K562 (cell line): ENCODE results near the gene PCED1B. TPM values are rescaled to one million over a fixed set of nuclear protein-coding genes. Genes with fewer than 3 reads are reported as not detected.

ENCODE experiments used
- ATAC-seq: fragments of 200-7000 bp; cut with Tn5 transposase; 3 replicates; pipeline ENCODE4 v1.9.1; 2020; ENCODE audit warnings: moderate library complexity
- BruUV-seq: library from RNA; stranded (reverse); fragments of 400-500 nt; replicated peaks from 2 replicates; lab custom pipeline; 2021; lab: Mats Ljungman, UMichigan
- CTCF ChIA-PET: fragments of 300-600 bp; formaldehyde crosslinking; extraction: SDS; loops from one replicate; lab custom pipeline; 2021; ENCODE audit warnings: low intra/inter-chr PET ratio; lab: Yijun Ruan, JAX
- POLR2A ChIA-PET: fragments of 300-600, 350-650 bp; sonication (Branson Sonifier 250); formaldehyde crosslinking; extraction: SDS; loops from one replicate; lab custom pipeline; 2021; ENCODE audit warnings: antibody characterized with exemption, inconsistent platforms; lab: Yijun Ruan, JAX
- DNase-seq, 4 experiments: peaks; one replicate each; pipeline versions ENCODE4 v3.0.0 to v3.0.0-alpha.2; 2011 to 2018; ENCODE audit warnings: low spot score in 3 of 4, mixed read lengths in 3 of 4; ENCODE audit errors: extremely low read depth in 1 of 4
- FAIRE-seq: peaks from 2 replicates; lab custom pipeline; 2011; peaks lifted over from hg19 to GRCh38; lab: Jason Lieb, UNC
- H2AFZ ChIP-seq: 2 replicates; pipeline ENCODE4 v1.6.0; 2011; ENCODE audit warnings: low read depth, low read length, control low read depth, inconsistent platforms
- H3K27ac ChIP-seq: fragments of 200-600 bp; 3 replicates; pipeline ENCODE4 v1.8.0; 2011; ENCODE audit warnings: low read depth, mild to moderate bottlenecking, control low read depth, inconsistent platforms, low read length, moderate library complexity, mixed read lengths; ENCODE audit errors: extremely low read depth
- H3K27me3 ChIP-seq, 2 experiments: fragments of 300-600 bp in 1 of 2; 2 replicates in 1 of 2; 3 replicates in 1 of 2; pipeline versions ENCODE4 v1.6.0 to v1.8.0; 2011; ENCODE audit warnings: inconsistent platforms in 2 of 2, low read length in 2 of 2, mild to moderate bottlenecking in 1 of 2, mixed read lengths in 1 of 2, moderate library complexity in 1 of 2; ENCODE audit not compliant: control insufficient read depth in 2 of 2, insufficient read depth in 2 of 2
- H3K36me3 ChIP-seq: fragments of 300-600 bp; 3 replicates; pipeline ENCODE4 v1.8.0; 2011; ENCODE audit warnings: mild to moderate bottlenecking, low read length, inconsistent platforms; ENCODE audit not compliant: control insufficient read depth, insufficient read depth
- H3K4me1 ChIP-seq, 2 experiments: fragments of 200-600 bp in 1 of 2; replicated peaks in 1 of 2; 2 replicates in 1 of 2; 3 replicates in 1 of 2; pipeline versions ENCODE4 v1.5.1 to v1.8.0; 2011; ENCODE audit warnings: inconsistent platforms in 2 of 2, low read length in 2 of 2, mild to moderate bottlenecking in 1 of 2, mixed read lengths in 1 of 2, moderate library complexity in 1 of 2; ENCODE audit not compliant: control insufficient read depth in 2 of 2, insufficient read depth in 2 of 2
- H3K4me2 ChIP-seq: 2 replicates; pipeline ENCODE4 v1.6.1; 2011; ENCODE audit warnings: low read length, control low read depth, inconsistent platforms, mixed read lengths; ENCODE audit not compliant: insufficient read depth
- H3K4me3 ChIP-seq: fragments of 200-600 bp; sonication (generic), shearing (Covaris generic); 2 replicates; pipeline ENCODE4 v1.5.1; 2016; ENCODE audit warnings: control low read depth, inconsistent platforms
- H3K79me2 ChIP-seq: fragments of 200-600 bp; 3 replicates; pipeline ENCODE4 v1.8.0; 2011; ENCODE audit warnings: low read length, inconsistent platforms; ENCODE audit not compliant: control insufficient read depth, insufficient read depth
- H3K9ac ChIP-seq, 2 experiments: 2 replicates each; pipeline versions ENCODE4 v1.6.0 to v1.6.1; 2011; ENCODE audit warnings: low read depth in 2 of 2, low read length in 2 of 2, control low read depth in 1 of 2, inconsistent platforms in 1 of 2, mild to moderate bottlenecking in 1 of 2, mixed read lengths in 1 of 2; ENCODE audit not compliant: insufficient read depth in 1 of 2
- H3K9me1 ChIP-seq: one replicate; pipeline ENCODE4 v1.6.0; 2011; ENCODE audit warnings: inconsistent platforms, mild to moderate bottlenecking, low read length, moderate library complexity; ENCODE audit not compliant: control insufficient read depth, insufficient read depth
- H3K9me3 ChIP-seq: replicated peaks from 2 replicates; pipeline ENCODE4 v1.5.1; 2011; ENCODE audit warnings: low read depth, low read length, inconsistent platforms; ENCODE audit not compliant: control insufficient read depth, insufficient read depth
- H4K20me1 ChIP-seq: replicated peaks from 2 replicates; pipeline ENCODE4 v1.6.1; 2011; ENCODE audit warnings: low read length, inconsistent platforms, mixed read lengths; ENCODE audit not compliant: control insufficient read depth, insufficient read depth
- ARNT ChIP-seq, 2 experiments: fragments of 450-650 bp; IDR thresholded peaks; 2 replicates each; pipeline ENCODE4 v1.6.1; 2016; ENCODE audit warnings: mild to moderate bottlenecking in 1 of 2
- BACH1 ChIP-seq: fragments of 200-800 bp; sonication (Bioruptor generic); IDR thresholded peaks from 2 replicates; pipeline ENCODE4 v1.6.1; 2016; ENCODE audit warnings: missing genetic modification characterization, missing compliant biosample characterization
- CTBP1 ChIP-seq: fragments of 450-650 bp; IDR thresholded peaks from 2 replicates; pipeline ENCODE4 v1.6.1; 2016; ENCODE audit warnings: borderline replicate concordance
- EGR1 ChIP-seq: fragments of 450-650 bp; conservative IDR thresholded peaks from 2 replicates; pipeline ENCODE4 v1.6.1; 2017; ENCODE audit warnings: mild to moderate bottlenecking
- ILK ChIP-seq: fragments of 450-650 bp; IDR thresholded peaks from 2 replicates; pipeline ENCODE4 v1.6.1; 2016; ENCODE audit warnings: missing genetic modification characterization, low read depth, mild to moderate bottlenecking, missing compliant biosample characterization, moderate library complexity, borderline replicate concordance
- KLF1 ChIP-seq: fragments of 450-650 bp; IDR thresholded peaks from 2 replicates; pipeline ENCODE4 v1.6.1; 2016; ENCODE audit warnings: missing genetic modification characterization, missing compliant biosample characterization
- MBD2 ChIP-seq: sonication (generic); IDR thresholded peaks from 2 replicates; pipeline ENCODE4 v1.6.1; 2016; ENCODE audit warnings: low read depth, borderline replicate concordance
- MIER1 ChIP-seq: fragments of 450-650 bp; IDR thresholded peaks from 2 replicates; pipeline ENCODE4 v1.6.1; 2016; ENCODE audit warnings: antibody characterized with exemption, mild to moderate bottlenecking, low read depth
- MTA2 ChIP-seq: fragments of 450-650 bp; IDR thresholded peaks from 2 replicates; pipeline ENCODE4 v1.6.1; 2016; ENCODE audit warnings: low read depth
- NFE2 ChIP-seq: IDR thresholded peaks from 2 replicates; pipeline ENCODE4 v1.6.1; 2014; ENCODE audit warnings: antibody characterized with exemption, low read depth
- NFRKB ChIP-seq: fragments of 450-650 bp; IDR thresholded peaks from 2 replicates; pipeline ENCODE4 v1.6.1; 2016; ENCODE audit warnings: low read depth
- POLR2AphosphoS5 ChIP-seq: IDR thresholded peaks from 2 replicates; pipeline ENCODE4 v1.6.1; 2011; ENCODE audit warnings: mild to moderate bottlenecking, low read depth, low read length, moderate library complexity; ENCODE audit not compliant: control insufficient read depth, insufficient read depth
- RCOR1 ChIP-seq, 2 experiments: IDR thresholded peaks; 2 replicates each; pipeline ENCODE4 v1.6.1; 2012; ENCODE audit warnings: low read depth in 2 of 2, low read length in 2 of 2, borderline replicate concordance in 1 of 2, improper control_type of control experiment in 1 of 2
- SNIP1 ChIP-seq: fragments of 450-650 bp; IDR thresholded peaks from 2 replicates; pipeline ENCODE4 v1.7.1; 2017; ENCODE audit warnings: low read depth, mild to moderate bottlenecking
- SOX6 ChIP-seq: fragments of 450-650 bp; IDR thresholded peaks from 2 replicates; pipeline ENCODE4 v1.6.1; 2014; ENCODE audit warnings: mild to moderate bottlenecking
- TAF1 ChIP-seq: IDR thresholded peaks from 2 replicates; pipeline ENCODE4 v1.6.1; 2011; ENCODE audit warnings: mild to moderate bottlenecking, low read length, moderate library complexity; ENCODE audit not compliant: insufficient read depth, control insufficient read depth, severe bottlenecking; ENCODE audit errors: extremely low read depth
- TBL1XR1 ChIP-seq, 2 experiments: IDR thresholded peaks; 2 replicates each; pipeline ENCODE4 v1.6.1; 2012; ENCODE audit warnings: improper control_type of control experiment in 2 of 2, low read length in 2 of 2, mild to moderate bottlenecking in 1 of 2
- ZKSCAN8 ChIP-seq: fragments of 200-800 bp; sonication (Bioruptor generic); IDR thresholded peaks from 2 replicates; pipeline ENCODE4 v1.6.1; 2016; ENCODE audit warnings: missing genetic modification characterization, missing compliant biosample characterization
- ZNF12 ChIP-seq: sonication (generic); formaldehyde crosslinking; IDR thresholded peaks from 2 replicates; pipeline ENCODE4 v1.4.0; 2020; ENCODE audit warnings: mild to moderate bottlenecking, missing genetic modification reagents
- ZNF644 ChIP-seq: fragments of 200-800 bp; sonication (Bioruptor generic); IDR thresholded peaks from 2 replicates; pipeline ENCODE4 v1.6.1; 2016; ENCODE audit warnings: low read depth, missing genetic modification characterization, missing compliant biosample characterization
- ZNF766 ChIP-seq: fragments of 200-800 bp; sonication (Bioruptor generic); conservative IDR thresholded peaks from 2 replicates; pipeline ENCODE4 v1.6.1; 2016; ENCODE audit warnings: missing genetic modification characterization, missing compliant biosample characterization
- WGBS: fragments of 100-300 bp; shearing (Covaris generic); methylation state at CpG from one replicate; pipeline ENCODE4 v1.1.6; 2016; ENCODE audit warnings: low coverage, mixed read lengths; ENCODE audit not compliant: insufficient coverage; ENCODE audit errors: missing lambda C conversion rate; 5-methylcytosine and 5-hydroxymethylcytosine counted together
- in situ Hi-C: fragments of 300-500 bp; cut with MboI; formaldehyde crosslinking; loops from 4 replicates; pipeline ENCODE4 v1.15.0; 2018; ENCODE audit warnings: inconsistent platforms, mixed read lengths
- intact Hi-C: fragments of 100-400 bp; cut with micrococcal nuclease; formaldehyde crosslinking; loops from 2 replicates; pipeline ENCODE4 v1.14.2; 2022
- polyA plus RNA-seq, 8 experiments: library from polyadenylated mRNA; depleted of rRNA in 4 of 8; stranded (reverse) in 5 of 8; unstranded in 3 of 8; fragments of >200 nt; fragmentation: Nextera tagmentation in 2 of 8; fragmentation: Illumina TruSeq in 1 of 8; extraction: Ambion mirVana in 2 of 8; extraction: Trizol in 1 of 8; gene quantifications; 2 replicates each; pipeline versions ENCODE4 v1.2.1 to v1.2.3, GENCODE V29; 2011 to 2014; ENCODE audit warnings: inconsistent platforms in 1 of 8, missing spikeins in 1 of 8
- total RNA-seq, 7 experiments: library from RNA; depleted of rRNA in 6 of 7; stranded (reverse); fragments of >200 nt in 6 of 7; fragmentation: Illumina TruSeq in 2 of 7; extraction: Trizol in 2 of 7; gene quantifications; 2 replicates each; pipeline versions ENCODE4 v1.2.1 to v1.2.3, GENCODE V29; 2011 to 2021; ENCODE audit warnings: low replicate concordance in 1 of 7
- TF ChIP-seq, protein P1 (sequence below): fragments of 450-650 bp; formaldehyde crosslinking; IDR thresholded peaks from 2 replicates; pipeline ENCODE4 v1.4.0; 2020; ENCODE audit warnings: mild to moderate bottlenecking, mixed read lengths

The PCED1B gene
- total and polyA plus RNA-seq, 9 of the 15 experiments (the other 6 are each of a cell fraction or from before 2014, with no cell fraction given) = 1.2 to 9.3 (median 2.5) TPM

DNA sequence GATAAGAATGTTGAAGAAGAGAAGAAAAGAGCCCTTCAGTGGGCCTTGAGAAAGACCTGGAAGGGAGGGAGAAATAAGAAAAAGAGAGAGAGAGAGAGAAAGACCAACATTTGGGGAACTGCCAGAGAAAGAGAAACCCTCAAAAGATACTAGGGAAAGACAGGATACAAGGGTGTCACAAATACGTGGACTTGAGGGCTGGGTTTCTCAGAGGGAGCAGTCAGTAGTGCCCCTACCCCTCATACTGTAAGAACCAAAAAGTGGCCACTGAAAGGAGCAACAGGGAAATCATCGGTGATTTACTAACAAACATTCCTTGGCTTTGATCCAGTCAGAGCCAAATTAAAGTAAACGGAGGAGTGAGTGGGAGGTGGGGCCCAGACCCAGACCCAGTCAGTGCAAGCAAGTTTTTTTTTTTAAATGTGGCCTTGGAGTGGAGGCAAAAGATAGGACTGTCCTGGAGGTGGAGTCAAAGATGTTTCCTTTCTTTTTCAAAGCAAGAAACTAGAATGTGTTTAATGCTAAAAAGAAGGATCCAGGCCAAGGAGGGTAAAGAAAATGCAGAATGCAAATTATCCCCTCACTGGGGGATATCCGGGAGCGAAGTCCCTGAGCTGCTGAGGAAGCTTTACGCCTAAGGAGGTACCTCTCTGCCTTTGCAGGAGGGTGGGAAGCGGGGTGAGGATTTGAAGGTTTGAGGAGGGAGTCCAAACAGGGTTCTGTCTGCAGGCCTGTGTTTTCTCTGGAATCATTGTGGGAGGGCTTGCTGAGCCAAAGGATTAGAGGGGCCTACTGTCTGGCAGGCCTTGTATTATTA lies 143.8 kb downstream of the PCED1B start:
- peaks cover 6 to 12% of the 10 kb centered on the region in 2 experiments; a peak in 4 of 5 replicates for H3K4me1 ChIP-seq
- peak overlapping the region; percentile 11 for H3K4me3 ChIP-seq
- BruUV-seq = no TSS peak
- H3K9ac ChIP-seq = peak overlapping the region; percentile 66 to 87; a peak in 3 of 4 replicates
- WGBS = 10% methylated on average over 7 of the region's 7 CpGs
- no peaks in the 10 kb centered on the region for H4K20me1 ChIP-seq
- intact Hi-C loops = no loop called here
- no peaks in the 10 kb centered on the region for H3K9me3 ChIP-seq
- H3K36me3 ChIP-seq = no peaks in the 10 kb centered on the region
- in situ Hi-C loops = no loop called here
- peak overlapping the region; percentile 91 for H2AFZ ChIP-seq
- H3K27me3 ChIP-seq = no peaks in the 10 kb centered on the region
- no peaks in the 10 kb centered on the region for H3K9me1 ChIP-seq
- DNase-seq = peak; percentile 29 to 66 (median 48)
- peak overlapping the region; percentile 67 for H3K4me2 ChIP-seq
- H3K79me2 ChIP-seq = peaks cover 7% of the 10 kb centered on the region; the same call in 1 of the 3 replicates
- ATAC-seq = peak; percentile 78
- POLR2A ChIA-PET = interaction anchor here (0.6 kb wide), 1 partner anchor 67 kb away, joined by 3 read pairs; no protein-coding TSS in a partner anchor
- CTCF ChIA-PET = interaction anchor here (0.6 kb wide), 1 partner anchor 12 kb away, joined by 3 read pairs; no protein-coding TSS in a partner anchor
- peak overlapping the region; percentile 71 for H3K27ac ChIP-seq
- FAIRE-seq = peak; percentile 65
- TF ChIP-seq BACH1 (tag) (no peak), ZKSCAN8 (CRISPR knock-in tag) (peak; percentile 28; the same call in 1 of the 2 replicates), RCOR1 (IDR thresholded peaks at IDR 0.05; ENCODE audit: borderline replicate concordance in 1 of 2, low read depth in 2 of 2, low read length in 2 of 2) (peak in 1 of 2 experiments; percentile 29; a peak in 1 of 4 replicates), KLF1 (tag) (no peak), TBL1XR1 (IDR thresholded peaks at IDR 0.05; ENCODE audit: low read length in 2 of 2) (no peak), ZNF12 (CRISPR knock-in tag) (no peak), MIER1 (no peak), ARNT (IDR thresholded peaks at IDR 0.05) (peak in 1 of 2 experiments; percentile 48; a peak in 1 of 4 replicates), POLR2AphosphoS5 (no peak), MBD2 (peak; percentile 28; the same call in 1 of the 2 replicates), SNIP1 (peak; percentile 28; the same call in 1 of the 2 replicates), SOX6 (peak; percentile 32; the same call in 1 of the 2 replicates), CTBP1 (peak; percentile 28; the same call in 1 of the 2 replicates), ZNF644 (0 out of 2 replicates have a peak, but pooled peaks have one; percentile 67), ZNF766 (peak; percentile 62; the same call in 1 of the 2 replicates), NFE2 (no peak), ILK (tag) (peak; percentile 35; the same call in 1 of the 2 replicates), MTA2 (0 out of 2 replicates have a peak, but pooled peaks have one; percentile 32), NFRKB (peak; percentile 70), TAF1 (no peak), EGR1 (peak; percentile 73)
- TF ChIP-seq, protein P1, sequence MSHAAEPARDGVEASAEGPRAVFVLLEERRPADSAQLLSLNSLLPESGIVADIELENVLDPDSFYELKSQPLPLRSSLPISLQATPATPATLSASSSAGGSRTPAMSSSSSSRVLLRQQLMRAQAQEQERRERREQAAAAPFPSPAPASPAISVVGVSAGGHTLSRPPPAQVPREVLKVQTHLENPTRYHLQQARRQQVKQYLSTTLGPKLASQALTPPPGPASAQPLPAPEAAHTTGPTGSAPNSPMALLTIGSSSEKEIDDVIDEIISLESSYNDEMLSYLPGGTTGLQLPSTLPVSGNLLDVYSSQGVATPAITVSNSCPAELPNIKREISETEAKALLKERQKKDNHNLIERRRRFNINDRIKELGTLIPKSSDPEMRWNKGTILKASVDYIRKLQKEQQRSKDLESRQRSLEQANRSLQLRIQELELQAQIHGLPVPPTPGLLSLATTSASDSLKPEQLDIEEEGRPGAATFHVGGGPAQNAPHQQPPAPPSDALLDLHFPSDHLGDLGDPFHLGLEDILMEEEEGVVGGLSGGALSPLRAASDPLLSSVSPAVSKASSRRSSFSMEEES (CRISPR knock-in tag) = no peak
